Forelimb muscle (tissue), 1 donor: ENCODE data around the gene GRIFIN. TPM values are rescaled to one million over a fixed set of nuclear protein-coding genes. Genes with fewer than 3 reads are reported as not detected.
"Not testable (repeated sequence)": the region's sequence is repeated elsewhere in the genome, so short reads cannot be mapped to it uniquely, and the experiment has no call there.

Source experiments
- DNase-seq: peaks from one replicate; pipeline ENCODE4 v3.0.0-alpha.2; 2013; ENCODE audit warnings: low read depth
- polyA plus RNA-seq: library from polyadenylated mRNA; unstranded; fragments of 120-200 nt; gene quantifications from one replicate; pipeline ENCODE4 v1.2.1, GENCODE V29; 2013; ENCODE audit not compliant: insufficient read length

The GRIFIN gene
- polyA plus RNA-seq, 1 donor = not detected

DNA sequence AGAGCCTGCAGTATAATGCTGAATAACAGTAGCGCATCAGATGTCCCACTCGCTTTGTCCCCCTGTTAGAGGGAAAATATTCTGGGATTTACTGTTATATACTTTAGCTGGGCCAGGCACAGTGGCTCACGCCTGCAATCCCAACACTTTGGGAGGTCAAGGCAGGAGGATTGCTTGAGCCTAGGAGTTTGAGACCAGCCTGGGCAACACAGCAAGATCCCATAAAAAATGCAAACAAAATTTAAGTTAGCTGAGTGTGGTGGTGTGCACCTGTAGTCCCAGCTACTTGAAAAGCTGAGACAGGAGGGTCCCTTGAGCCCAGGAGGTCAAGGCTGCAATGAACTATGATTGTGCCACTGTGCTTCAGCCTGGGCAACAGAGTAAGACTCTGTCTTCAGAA, 22.3 kb downstream of the GRIFIN start:
- DNase-seq = not testable (repeated sequence)

DNA sequence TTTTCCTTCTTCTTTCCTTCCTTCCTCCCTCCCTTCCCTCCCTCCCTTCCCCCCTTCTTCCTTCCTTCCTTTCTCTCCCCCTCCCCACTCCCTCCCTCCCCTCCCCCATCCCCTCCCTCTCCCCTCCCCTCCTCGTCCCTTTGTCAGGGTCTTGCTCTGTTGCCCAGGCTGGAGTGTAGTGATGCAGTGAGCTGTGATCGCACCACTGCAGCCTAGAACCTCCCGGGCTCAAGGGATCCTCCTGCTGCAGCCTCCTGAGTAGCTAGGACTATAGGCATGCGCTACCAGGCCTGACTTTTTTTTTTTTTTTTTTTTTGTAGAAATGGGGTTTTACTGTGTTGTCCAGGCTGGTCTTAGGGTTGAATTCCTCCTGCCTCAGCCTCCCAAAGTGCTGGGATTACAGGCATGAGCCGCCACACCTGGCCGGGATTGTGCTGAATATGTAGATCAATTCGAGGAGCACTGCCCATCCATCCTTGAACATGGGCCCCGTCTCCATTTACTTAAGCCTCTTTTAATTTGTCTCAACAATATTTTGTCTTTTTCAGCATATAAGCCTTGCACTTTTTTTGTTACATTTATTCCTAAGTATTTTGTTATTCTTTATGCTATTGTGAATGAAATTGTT, 23.4 kb downstream of the GRIFIN start:
- no peak for DNase-seq

DNA sequence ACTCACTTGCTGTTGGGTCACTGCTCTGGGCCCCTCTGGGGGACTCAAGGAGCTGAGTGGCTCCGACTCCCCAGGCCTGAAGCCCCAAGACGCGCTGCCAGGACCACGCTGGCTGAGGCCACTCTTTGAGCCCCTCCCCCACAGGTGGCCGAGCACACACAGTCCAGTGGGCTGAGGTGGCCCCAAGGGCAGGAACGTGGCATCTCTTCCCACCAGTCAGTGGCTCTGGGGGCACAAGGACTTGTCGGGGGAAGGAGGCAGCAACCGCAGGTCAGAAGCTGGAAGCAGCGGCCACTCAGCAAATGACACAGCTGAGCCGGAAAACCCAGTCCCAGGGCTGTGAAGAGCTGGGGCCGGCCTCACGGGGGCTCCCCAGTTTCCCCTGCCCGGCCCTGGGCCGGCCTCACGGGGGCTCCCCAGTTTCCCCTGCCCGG, 24.1 kb downstream of the GRIFIN start:
- no peak for DNase-seq

DNA sequence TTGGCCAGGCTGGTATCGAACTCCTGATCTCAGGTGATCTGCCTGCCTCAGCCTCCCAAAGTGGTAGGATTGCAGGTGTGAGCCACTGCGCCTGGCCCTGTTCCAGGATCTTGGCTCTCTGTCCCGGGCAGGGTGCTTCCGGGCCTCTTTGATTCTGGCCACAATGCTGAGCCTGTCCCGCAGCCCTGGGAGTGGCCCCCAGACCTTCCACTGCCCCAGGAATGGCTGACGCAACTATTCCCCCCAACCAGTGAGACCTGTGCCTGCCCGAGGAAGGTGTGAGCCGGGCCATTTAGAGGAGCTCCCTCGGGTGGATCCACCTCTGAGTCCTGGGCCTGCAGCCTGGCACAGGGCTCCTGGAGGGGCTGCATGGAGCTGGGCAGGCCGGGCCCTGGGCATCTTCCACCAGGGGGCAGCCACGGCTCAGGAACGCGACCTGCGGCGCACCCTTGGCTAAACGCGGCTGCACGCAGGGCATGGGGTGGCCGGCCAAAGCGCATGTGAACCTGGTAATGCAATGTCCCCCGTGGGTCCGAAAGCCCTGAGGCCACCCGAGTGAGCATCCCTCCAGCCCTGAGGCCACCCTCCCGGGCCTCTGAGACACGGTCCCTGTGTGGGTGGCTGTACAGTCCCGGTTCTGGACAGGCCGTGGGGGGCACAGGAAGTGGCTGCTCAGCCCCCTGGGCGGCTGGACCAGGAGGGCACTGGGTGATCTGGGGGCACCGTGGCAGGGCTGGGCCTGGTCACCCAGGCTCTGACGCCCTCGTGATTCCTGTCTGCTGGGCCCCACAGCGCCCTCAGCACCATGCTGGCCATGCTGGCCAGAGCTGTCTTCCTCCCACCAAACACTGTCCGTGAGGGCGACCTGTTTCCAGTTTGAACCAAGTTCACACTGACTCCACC, 24.8 kb downstream of the GRIFIN start:
- no peak for DNase-seq

DNA sequence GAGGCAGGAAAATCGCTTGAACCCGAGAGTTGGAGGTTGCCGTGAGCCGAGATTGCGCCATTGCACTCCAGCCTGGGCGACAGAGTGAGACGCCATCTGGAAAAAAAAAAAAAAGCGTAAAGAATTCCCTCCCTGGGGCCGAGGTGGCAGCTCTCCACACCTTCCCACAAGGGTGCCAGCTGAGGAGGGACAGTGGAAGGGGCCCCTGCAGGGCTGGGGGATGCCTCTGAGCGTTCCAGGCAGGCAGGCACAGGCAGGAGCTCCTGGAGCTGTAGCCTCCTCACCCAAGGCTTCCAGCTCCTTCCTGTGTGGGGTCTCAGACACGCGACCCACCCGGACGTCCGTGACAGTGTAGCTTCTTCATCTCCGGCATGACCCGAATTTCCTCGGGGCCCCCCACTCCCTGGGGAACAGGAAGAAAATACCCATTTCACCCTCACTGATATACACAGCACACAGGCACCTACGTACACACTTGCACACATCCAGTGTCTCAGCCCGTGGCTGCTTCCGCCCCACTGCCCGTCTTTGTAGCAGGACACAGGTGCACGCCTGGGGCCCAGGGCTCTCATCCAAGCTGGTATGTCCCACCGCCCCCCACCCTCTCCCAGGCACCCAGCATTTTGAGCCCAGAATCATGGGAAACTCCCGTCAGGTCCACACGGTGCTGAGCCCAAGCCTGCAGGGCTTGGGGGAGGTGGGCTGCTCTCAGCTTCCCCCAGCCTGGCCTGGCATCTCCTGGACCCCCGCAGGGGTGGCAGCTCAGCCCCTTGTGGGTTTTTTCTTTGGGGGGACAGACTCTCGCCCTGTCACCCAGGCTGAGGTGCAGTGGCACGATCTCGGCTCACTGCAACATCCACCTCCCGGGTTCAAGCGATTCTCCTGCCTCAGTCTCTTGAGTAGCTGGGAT, 25.7 kb downstream of the GRIFIN start:
- DNase-seq = no peak

DNA sequence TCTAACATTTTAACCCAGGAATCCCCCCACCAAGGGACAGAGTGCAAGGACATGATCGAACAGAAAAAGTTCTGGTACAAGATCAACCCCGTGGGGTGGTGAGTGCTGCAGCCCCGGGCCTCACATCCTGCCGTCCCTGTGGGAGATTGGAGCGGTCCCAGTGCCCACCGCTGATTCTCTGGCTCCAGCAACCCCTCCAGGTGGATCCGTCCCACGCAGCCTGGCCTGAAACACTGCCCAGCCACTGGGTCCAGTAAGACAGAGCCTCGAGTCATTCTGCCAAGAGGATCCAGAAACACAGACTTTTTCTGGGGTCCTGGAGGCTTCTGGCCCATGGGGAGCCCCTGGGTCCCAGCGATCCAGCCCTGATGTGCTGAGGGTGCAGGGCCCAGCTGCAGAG, 29.5 kb downstream of the GRIFIN start:
- no peak for DNase-seq

DNA sequence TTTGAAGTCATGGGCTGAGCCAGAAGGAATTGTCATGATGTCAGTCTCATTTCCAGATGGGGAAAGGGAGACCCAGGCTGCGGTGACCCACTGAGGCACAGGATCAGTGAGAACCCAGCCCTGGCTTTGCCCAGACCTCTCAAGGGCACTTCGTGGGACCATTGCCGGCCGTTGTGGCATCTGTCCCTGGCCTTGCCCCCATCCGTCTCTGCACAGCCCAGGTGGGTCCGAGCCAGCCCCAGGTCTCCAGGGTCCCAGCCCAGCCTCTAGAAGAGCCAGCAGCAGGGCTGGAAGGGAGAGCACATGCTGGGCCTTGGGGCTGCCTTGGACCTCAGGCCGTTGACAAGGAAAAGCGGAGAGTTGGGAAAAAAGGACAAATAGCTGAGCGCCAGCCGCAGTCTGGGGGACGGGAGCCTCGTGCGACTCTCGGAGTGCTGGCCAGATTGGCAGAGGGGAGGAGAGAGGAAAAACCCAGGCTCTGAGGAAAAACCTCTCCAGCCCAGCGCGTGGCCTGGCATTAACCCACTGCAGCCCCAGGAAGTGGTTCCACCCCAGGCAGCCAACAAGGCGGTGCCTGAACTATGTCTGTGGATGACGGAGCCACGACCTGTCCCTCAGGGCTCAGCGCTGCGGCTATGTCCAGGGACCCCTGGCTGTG, 30.2 kb downstream of the GRIFIN start:
- DNase-seq = no peak

DNA sequence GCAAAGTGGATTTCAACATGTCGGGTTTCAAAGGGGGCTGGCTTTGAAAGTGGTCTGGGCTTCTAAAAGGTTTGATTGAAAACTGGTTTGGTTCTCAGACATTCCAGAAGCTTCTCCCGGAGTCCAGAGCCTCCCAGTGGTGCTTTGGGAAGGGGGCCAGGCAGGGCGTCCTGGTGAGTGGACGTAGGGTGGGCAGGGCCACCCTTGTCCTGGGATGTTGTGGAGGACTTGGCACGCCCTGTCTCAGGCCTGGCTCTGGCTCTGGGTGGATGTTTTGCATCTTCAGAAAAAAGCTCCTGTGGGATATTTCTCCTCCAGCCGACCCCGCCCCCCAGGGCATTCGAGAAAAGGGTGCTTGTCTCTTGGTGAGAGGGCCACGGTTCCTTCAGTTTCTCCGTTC, 31.2 kb downstream of the GRIFIN start:
- DNase-seq = no peak

DNA sequence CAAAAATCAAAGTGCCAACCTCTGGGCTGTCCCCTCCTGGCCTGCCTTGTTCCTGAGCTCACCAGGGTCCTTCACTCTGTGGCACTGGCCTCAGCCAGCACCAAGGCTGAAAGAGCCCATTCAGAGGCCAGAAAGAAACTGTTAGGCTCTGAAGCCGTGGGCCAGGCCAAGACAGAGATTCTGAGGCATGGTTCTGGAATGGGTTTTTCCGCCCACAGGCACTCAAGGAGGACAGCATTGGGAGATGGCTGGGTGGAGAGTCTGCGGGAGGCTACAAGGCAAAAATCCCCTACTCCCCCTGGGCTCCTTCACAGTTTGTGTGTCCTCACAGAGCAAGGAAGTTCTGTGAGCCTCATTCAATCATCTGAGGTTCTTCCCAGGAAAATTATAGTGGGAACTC, 31.7 kb downstream of the GRIFIN start:
- DNase-seq = no peak

DNA sequence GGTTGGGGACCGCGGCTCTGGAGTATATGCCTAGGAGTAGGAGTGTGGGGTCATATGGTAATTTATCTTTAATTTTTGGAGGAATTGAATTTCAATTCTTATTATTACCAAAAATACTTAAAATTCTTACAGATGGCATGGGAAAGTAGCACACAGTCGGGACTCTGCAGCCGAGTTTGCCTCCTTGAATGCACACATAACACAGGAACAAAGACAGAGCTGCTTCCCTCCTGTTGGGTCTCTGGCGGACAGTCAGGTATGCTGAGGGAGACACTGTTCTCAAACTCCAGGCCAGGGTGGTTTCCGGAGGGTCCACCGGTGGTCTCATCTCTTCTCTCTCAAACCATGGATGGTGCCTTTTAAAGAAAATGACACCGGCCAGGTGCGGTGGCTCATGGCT, 32.7 kb downstream of the GRIFIN start:
- DNase-seq = no peak

DNA sequence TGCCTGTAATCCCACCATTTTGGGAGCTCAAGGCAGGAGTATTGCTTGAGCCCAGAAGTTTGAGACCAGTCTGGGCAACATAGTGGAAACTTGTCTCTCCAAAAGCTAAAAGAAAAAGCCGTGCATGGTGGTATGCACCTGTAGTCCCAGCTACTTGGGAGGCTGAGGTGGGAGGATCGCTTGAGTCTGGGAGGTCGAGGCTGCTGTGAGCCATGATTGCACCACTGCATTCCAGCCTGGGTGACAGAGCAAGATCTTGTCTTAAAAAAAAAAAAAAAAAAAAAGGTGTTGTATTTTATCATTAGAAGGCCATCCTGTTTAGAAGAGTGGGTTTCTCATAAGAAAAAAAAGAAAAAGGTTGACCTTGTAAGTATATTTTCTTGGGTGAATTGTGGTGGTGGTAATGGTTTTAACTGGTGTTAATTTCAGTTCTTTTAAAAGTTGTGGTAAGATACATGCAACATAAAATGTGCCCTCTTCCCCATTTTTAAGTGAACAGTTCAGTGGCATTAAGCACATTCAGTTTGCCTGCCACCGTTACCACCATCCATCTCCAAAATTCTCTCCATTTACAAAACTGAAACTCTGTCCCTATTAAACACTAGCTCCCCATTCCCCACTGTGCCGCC, 34.7 kb downstream of the GRIFIN start:
- no peak for DNase-seq

DNA sequence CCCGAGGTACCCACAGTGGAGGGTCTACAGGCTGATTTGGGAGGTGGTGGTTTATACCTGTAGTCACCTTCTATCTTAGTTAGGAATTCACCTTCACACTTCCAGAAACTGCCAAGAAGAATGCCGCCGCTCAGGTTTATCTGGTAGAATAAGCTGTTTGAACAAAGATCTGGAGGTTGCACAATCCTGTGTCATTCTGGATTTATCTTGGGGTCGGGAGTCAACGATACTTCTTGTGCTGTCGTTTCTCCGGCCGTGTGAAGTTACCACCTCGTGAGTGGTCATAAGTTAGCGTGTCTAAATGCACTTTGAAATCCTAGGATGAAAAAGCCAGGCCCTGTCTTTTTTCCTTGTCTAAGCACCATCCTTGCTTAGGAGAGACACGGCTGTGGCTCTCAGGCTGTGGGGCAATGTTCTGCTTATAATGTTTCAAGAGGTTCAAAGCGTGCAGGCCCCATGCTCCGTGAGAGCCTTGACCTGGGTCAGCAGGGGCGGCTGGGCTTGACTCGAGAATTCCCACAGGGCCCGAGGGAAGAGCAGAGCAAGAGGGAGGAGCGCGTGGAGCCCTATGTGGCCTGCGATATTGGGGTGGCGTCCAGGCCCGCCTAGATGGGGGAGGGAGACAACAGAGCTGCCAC, 35.5 kb downstream of the GRIFIN start:
- no peak for DNase-seq

DNA sequence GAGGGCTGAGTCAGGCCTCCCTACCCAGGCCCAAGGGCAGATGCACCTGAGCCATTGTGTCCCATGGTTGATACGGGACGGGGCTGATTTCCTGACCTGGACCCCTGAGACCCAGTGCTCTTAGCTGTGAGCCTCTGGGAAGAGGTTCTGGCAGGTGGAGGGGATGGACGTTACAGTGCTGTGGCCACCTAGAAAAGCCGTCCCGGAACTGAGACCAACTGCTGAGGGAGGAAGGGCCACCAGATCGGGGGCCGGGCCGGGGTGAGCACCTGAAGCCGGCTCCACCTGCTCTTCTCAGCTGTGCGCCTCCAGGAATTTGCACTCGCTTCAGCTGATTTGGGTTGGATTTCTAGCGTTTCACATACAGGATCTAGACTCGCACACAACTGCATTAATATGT, 37.4 kb downstream of the GRIFIN start:
- DNase-seq = no peak

DNA sequence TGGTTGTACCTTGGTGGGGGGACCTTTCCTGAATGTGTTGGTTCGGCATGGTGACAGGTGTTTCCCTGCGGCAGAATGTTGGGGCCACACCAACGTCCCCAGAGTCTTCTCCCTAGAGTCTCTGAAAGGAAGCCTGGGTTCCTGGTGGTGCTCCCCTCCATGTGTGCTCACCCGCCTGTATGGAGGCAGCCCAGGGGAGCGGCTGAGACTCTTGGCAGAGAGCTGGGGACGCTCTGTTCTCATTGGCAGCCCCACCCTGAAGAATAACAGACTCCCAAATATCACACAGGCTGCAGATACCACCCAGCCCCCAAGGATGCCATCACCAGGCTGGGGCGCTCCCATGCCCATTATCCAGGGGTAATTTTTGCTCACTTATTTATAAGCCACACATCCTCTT, 38.0 kb downstream of the GRIFIN start:
- no peak for DNase-seq

DNA sequence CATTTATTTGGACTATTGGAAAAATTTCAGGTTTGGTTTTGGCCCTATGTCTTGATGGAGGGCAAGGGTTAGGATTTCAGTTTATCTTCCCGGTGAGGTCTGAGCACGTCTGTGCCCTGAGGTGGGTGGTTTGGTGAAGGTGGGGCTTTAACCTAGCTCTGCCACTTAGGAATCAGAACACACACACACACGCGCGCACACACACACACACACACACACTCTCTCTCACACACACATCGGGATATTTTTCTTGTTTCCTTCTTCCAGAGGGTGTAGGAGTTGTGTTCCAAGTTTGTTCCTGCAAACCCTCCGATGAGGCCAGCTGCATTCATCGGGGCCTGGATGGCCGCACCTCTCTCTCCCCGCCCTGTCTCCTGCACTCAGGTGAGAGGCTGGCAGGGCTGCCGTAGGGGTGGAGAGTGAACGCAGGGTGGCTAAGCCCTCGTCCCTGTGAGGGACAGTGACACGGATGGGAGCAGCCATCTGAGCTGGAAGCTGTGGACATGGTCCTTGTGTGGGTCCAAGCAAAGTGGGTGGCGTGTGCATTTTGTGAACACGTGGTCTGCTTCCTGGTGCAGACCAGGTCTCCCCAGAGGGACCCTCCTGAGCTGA, 38.6 kb downstream of the GRIFIN start:
- DNase-seq = no peak

DNA sequence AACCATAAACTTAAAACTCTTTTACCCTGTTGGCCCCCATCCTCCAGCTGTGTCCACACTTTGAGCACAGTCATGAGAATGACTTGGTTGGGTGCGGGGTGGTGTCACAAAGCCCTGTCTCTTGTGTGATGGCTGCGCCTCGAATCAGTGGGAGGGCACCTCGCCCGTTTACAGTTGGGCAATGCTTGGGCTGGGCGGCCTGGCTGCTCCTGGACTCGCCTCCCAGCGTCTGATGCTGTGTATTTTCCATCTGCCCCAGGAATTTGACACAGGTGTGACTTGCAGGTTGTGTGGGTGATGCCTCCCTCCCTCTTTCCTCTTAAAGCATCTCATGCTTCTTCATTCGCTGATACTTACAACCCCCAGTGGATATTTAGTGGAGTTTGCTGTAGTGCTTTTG, 39.1 kb downstream of the GRIFIN start:
- no peak for DNase-seq

DNA sequence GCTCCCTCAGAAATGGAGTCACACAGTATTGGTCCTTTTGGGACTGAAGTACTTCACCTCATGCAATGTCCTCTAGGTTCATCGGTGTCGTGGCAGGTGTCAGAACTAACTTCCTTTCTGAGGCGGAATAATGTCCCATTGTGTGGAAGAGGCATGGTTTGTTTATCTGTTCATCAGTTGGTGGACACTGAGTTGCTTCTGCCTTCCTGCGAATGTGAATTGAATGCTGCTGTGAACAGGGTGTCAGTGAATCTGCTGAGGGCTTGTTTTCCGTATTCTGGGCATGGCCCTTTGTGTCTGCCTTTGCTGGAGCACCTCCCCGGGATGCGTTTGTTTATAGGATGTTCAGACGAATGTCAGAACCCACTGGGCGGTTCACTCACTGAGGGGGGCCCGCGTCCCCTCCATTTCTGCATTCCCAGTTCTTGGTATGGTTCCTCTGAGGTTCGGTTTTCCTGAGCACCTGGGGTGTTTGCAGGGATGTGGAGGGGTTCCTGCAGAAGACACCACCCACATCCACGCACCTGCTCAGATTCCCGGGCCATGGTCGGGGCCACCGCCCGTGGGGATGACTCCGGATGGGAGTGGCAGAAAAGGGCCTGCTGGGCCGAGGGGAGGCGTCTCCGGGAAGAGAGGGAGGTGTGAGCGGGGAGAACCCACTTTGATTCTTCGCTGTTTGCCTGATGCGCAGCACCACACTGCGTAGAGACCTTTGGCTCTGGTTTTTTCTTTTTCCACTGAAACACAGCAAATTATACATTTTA, 39.7 kb downstream of the GRIFIN start:
- DNase-seq = no peak

DNA sequence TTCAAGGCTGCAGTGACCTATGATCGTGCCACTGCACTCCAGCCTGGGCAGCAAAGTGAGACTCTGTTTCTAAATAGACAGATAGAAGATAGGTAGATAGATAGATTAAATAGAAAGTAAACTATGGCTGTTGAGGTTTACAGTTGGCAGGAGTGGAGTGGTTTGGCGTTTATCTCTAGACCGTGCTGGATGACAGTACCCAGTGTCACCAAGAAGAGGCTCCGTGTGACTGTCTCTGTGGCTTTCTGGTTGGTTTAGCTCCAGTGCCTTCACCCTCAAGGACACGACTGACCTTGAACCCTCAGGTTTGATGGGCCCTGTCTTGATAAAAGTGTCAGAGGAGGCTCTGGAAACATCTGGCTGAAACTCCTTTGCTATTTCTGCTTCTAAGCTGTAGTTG, 41.1 kb downstream of the GRIFIN start:
- no peak for DNase-seq

DNA sequence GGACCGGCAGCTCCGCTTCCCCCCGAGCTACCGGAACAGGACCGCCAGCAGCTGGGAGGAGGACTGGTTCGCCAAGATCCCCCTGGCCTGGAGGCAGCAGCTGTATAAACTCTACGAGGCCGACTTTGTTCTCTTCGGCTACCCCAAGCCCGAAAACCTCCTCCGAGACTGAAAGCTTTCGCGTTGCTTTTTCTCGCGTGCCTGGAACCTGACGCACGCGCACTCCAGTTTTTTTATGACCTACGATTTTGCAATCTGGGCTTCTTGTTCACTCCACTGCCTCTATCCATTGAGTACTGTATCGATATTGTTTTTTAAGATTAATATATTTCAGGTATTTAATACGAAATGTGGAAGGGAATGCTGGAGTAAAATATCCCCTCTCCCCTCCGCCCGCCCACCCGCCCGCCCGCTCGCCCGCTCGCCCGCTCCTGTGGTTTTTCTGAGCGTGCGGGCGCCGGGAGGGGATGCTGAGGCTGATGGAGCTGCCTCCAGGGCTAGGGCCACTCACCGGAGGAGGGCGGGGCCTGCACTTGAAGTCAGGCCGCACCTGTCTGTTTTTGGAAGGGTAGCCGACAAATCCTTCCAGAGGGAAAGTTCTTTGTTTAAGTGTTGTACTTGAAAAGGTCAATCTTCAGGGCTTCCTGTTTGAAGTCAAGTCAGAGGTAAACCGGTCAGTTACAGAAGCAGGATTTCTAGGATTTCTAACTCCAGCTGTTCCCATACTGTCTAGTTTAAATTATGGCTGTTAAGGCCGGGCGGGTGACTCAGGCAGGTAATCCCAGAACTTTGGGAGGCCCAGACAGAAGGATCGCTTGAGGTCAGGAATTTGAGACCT, 42.3 kb downstream of the GRIFIN start:
- no peak for DNase-seq
